Progenitor cell of endocrine pancreas (in vitro differentiated cells): ENCODE results near the gene ACSM2A. TPM values are rescaled to one million over a fixed set of nuclear protein-coding genes. Genes with fewer than 3 reads are reported as not detected.
A peak's percentile ranks its signal among the peaks of the same experiment; 100 is the strongest.
"Not testable (repeated sequence)": the region's sequence is repeated elsewhere in the genome, so short reads cannot be mapped to it uniquely, and the experiment has no call there.

Experiments used
- DNase-seq: peaks from one replicate; pipeline ENCODE4 v3.0.0; 2021; ENCODE audit warnings: low spot score; ENCODE audit not compliant: unreplicated experiment
- H3K27ac Mint-ChIP-seq: 2 replicates; pipeline ENCODE4 v1.8.0; 2021; ENCODE audit warnings: mild to moderate bottlenecking, moderate library complexity, mixed read lengths
- H3K27me3 Mint-ChIP-seq: 2 replicates; pipeline ENCODE4 v1.8.0; 2021; ENCODE audit warnings: mixed read lengths
- H3K36me3 Mint-ChIP-seq: 2 replicates; pipeline ENCODE4 v1.8.0; 2022; ENCODE audit warnings: mixed read lengths; ENCODE audit not compliant: insufficient read depth
- H3K4me1 Mint-ChIP-seq: 2 replicates; pipeline ENCODE4 v1.8.0; 2021; ENCODE audit warnings: low read depth, mixed read lengths
- H3K4me3 Mint-ChIP-seq: 2 replicates; pipeline ENCODE4 v1.8.0; 2021; ENCODE audit warnings: low read depth, mild to moderate bottlenecking, moderate library complexity, mixed read lengths
- H3K9me3 Mint-ChIP-seq: 2 replicates; pipeline ENCODE4 v1.8.0; 2021; ENCODE audit warnings: low read depth, mixed read lengths
- total RNA-seq: library from RNA; stranded (reverse); gene quantifications from 2 replicates; pipeline ENCODE4 v1.2.1, GENCODE V29; 2021
- TF ChIP-seq, protein P1 (sequence below): fragments of 200-600 bp; sonication (generic); IDR thresholded peaks from one replicate; pipeline ENCODE4 v1.5.0; 2021; ENCODE audit warnings: antibody characterized with exemption, mild to moderate bottlenecking; ENCODE audit not compliant: unreplicated experiment

Gene ACSM2A
- total RNA-seq, 1 donor from 2014 or later = not detected

DNA sequence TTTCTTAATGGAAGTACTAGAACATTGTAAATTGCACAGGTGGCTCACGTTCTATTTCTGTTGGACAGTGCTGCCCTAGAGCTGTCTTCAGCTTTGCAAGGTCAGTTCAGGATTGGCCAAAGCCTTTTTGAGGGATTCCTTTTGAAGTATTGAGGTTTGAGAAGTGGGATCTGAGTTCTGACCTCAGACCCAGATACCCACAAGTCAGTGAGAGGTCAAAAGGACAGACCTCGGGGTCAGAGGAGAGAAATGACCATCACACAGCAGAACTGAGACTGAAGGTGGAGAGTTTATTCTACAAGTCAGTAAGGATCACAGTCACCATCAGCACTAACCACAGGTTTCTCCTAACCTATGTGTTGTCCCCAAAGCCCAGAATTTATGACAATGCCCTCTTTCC is 40.3 kb upstream of the ACSM2A start:
- Mint-ChIP-seq H3K9me3 (no peaks in the 10 kb centered on the region), H3K27ac (no peak overlapping the region), H3K36me3 (no peaks in the 10 kb centered on the region), H3K4me1 (no peaks in the 10 kb centered on the region), H3K4me3 (no peak overlapping the region), H3K27me3 (peaks cover 8% of the 10 kb centered on the region)
- TF ChIP-seq, protein P1, sequence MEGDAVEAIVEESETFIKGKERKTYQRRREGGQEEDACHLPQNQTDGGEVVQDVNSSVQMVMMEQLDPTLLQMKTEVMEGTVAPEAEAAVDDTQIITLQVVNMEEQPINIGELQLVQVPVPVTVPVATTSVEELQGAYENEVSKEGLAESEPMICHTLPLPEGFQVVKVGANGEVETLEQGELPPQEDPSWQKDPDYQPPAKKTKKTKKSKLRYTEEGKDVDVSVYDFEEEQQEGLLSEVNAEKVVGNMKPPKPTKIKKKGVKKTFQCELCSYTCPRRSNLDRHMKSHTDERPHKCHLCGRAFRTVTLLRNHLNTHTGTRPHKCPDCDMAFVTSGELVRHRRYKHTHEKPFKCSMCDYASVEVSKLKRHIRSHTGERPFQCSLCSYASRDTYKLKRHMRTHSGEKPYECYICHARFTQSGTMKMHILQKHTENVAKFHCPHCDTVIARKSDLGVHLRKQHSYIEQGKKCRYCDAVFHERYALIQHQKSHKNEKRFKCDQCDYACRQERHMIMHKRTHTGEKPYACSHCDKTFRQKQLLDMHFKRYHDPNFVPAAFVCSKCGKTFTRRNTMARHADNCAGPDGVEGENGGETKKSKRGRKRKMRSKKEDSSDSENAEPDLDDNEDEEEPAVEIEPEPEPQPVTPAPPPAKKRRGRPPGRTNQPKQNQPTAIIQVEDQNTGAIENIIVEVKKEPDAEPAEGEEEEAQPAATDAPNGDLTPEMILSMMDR = no peak
- DNase-seq = no peak

DNA sequence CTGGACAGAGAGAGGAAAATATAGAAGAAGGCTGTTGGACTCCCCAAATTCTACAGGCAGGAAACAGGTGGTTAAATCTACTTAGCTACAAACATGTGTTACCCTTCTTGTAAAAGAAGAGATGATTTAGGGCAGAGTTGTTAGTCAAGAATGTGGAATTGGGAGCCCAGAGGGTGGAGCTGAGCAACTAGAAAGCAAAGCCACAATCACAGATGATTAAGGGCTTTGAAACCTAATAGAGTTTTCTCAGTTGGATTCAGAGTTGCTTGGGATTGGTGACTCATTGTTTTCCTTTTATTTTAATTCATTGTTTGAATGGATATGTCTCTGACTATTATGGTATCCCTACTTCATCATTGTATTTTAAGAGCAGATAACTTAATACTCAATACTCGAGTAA is 35.8 kb upstream of the ACSM2A start:
- no peak overlapping the region for H3K27ac Mint-ChIP-seq
- DNase-seq = no peak
- no peak overlapping the region for H3K4me3 Mint-ChIP-seq
- H3K36me3 Mint-ChIP-seq = no peaks in the 10 kb centered on the region
- H3K9me3 Mint-ChIP-seq = no peaks in the 10 kb centered on the region
- H3K4me1 Mint-ChIP-seq = no peaks in the 10 kb centered on the region
- H3K27me3 Mint-ChIP-seq = peaks cover 8% of the 10 kb centered on the region
- TF ChIP-seq, protein P1 = no peak

DNA sequence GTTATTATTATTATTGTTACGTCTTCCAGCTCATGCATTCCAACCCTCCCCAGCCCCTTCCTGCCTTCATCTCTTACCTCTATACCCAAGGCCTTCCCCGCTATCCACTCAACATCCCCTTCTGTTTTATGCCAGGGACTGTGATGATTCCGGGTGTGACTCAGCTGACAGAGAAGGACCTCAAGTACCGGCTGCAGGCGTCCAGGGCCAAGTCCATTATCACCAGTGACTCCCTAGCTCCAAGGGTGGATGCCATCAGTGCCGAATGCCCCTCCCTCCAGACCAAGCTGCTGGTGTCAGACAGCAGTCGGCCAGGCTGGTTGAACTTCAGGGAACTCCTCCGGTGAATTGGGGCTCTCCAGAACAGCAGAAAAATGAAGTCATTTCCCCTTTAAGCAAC is 32.2 kb upstream of the ACSM2A start:
- H3K27ac Mint-ChIP-seq, DNase-seq, H3K4me3 Mint-ChIP-seq, H3K9me3 Mint-ChIP-seq, H3K36me3 Mint-ChIP-seq, H3K4me1 Mint-ChIP-seq: not testable (repeated sequence)
- peaks cover 18% of the 10 kb centered on the region for H3K27me3 Mint-ChIP-seq

DNA sequence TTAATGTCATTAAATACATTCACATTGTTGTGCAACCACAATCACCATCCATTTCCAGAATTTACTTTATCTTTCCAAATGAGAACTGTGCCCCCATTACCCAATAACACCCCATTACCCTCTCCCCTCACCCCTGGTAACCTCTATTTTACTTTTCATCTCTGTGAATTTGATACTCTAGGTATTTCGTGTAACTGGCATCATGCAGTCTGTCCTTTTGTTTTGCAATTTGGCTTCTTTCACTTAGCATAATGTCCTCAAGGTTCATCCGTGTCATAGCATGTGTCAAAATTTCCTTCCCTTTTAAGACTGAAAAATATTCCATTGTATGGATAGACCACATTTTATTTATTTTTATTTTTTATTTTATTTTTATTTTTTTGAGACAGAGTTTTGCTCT is 29.6 kb upstream of the ACSM2A start:
- H3K27me3 Mint-ChIP-seq, H3K9me3 Mint-ChIP-seq, H3K36me3 Mint-ChIP-seq, H3K4me1 Mint-ChIP-seq, H3K27ac Mint-ChIP-seq, H3K4me3 Mint-ChIP-seq, DNase-seq: not testable (repeated sequence)

DNA sequence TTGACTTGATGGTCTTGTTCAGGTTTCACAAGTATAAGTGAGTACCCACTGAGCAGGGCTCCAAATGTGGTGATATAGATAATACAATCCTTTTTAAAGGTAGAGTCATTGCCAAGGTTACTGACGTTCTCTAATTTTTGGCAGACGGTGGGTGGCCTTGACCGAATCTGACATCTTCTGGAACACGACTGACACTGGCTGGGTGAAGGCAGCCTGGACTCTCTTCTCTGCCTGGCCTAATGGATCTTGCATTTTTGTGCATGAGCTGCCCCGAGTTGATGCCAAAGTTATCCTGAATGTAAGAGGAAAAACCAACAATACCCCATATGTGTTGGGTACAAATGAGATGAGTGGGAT is 27.6 kb upstream of the ACSM2A start:
- H3K4me3 Mint-ChIP-seq, H3K4me1 Mint-ChIP-seq, H3K9me3 Mint-ChIP-seq, H3K27ac Mint-ChIP-seq, DNase-seq, H3K36me3 Mint-ChIP-seq, H3K27me3 Mint-ChIP-seq: not testable (repeated sequence)

DNA sequence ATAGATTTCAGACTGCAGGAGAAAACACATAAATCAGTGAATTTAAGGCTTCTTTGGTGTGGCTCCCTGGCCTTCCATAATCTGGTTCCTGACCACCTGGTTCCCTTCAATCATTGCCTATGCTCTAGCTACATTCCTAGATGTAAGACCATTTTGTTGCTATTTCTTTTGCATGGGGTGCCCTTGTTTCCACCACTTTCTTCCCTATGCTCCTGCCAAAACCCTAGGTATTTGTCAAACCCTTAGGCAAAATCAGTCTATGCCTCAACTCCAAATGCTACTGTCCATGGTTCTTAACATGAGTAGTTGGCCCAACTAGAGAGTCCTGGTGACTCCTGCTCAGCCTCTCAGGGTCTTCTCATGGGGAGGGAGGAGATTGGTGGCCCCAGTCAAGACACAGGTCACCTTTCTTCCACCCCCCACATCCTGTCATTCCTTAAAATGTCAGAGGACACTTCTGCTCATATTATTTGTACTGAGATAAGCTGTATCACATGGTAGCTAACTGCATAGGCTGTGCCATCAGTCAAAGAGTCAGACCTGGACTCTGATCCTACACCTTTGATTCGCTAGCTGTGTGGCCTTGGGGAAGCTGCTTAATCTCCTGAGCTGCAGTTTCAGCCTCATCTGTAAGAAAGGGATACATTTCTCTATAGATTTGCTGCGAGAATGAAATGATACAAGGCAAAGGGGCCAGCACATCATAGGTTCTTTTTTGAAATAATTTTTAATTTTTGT is 27.0 kb upstream of the ACSM2A start:
- TF ChIP-seq, protein P1 = no peak
- Mint-ChIP-seq H3K27me3 (peaks cover 10% of the 10 kb centered on the region), H3K36me3 (no peaks in the 10 kb centered on the region), H3K4me1 (no peaks in the 10 kb centered on the region), H3K4me3 (no peak overlapping the region), H3K27ac (no peak overlapping the region), H3K9me3 (no peaks in the 10 kb centered on the region)
- no peak for DNase-seq

DNA sequence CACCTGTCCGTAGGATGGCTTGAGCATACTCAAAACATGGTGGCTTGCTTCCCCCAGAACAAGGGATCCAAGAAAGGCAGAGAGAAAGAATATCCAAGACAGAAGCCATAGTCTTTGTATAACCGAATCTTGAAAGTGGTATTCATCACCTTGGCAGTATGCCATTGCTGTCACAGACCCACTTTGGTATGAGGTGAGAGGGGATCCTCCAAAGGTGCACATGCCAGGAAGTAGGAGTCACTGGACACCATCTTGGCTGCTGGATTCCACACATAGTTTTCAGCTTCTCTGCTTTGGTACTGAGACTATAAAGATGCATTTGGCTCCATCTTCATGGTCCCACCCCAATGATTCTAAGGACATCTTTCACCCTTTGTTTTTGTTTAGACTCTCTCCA is 23.9 kb upstream of the ACSM2A start:
- not testable (repeated sequence) for H3K27me3 Mint-ChIP-seq, H3K4me1 Mint-ChIP-seq, H3K9me3 Mint-ChIP-seq, H3K36me3 Mint-ChIP-seq, H3K4me3 Mint-ChIP-seq, DNase-seq, H3K27ac Mint-ChIP-seq

DNA sequence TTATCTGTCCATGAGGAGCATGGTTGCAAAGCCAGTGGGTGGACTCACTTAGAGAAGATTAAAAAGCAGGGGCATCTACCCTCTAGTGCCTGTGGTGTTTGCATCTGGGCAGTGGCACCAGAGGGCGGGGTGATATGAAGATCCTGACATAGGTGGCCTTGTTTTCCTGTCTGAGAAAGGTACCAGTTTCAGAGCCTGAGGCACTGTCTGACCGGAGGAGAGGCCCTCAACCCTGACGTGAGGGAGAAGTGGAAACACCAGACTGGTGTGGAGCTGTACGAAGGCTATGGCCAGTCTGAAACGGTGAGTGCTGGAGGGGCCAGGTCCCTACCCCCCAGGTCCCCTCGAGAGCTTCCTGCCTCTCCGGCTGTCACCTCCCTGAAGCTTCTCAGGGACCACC is 21.8 kb upstream of the ACSM2A start:
- not testable (repeated sequence) for H3K4me1 Mint-ChIP-seq, H3K9me3 Mint-ChIP-seq, H3K4me3 Mint-ChIP-seq, H3K27ac Mint-ChIP-seq, H3K27me3 Mint-ChIP-seq, H3K36me3 Mint-ChIP-seq, DNase-seq

DNA sequence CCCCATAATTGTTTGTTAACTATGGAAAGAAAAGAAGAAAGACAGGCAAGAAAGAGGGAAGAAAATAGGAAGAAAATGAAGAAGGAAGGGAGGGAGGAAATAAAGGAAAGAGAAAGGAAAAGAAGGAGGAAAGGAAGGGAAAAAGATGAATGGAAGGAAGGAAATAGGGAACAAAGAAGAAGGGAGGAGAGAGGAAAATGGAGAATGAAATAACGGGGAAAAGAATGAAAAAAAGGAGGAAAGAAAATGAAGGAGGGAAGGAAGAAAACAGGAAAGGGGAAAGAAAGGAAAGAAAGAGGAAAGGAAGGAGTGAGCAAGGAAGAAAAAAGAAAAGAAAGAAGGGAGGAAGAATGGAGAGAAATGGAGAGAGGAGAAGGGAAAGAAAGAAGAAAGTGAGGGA is 20.8 kb upstream of the ACSM2A start:
- H3K4me3 Mint-ChIP-seq, H3K27me3 Mint-ChIP-seq, H3K9me3 Mint-ChIP-seq, H3K36me3 Mint-ChIP-seq, H3K4me1 Mint-ChIP-seq, DNase-seq: not testable (repeated sequence)
- peak overlapping the region; percentile 8 for H3K27ac Mint-ChIP-seq
